ENCODE results near the gene ZNF385B.

DNA sequence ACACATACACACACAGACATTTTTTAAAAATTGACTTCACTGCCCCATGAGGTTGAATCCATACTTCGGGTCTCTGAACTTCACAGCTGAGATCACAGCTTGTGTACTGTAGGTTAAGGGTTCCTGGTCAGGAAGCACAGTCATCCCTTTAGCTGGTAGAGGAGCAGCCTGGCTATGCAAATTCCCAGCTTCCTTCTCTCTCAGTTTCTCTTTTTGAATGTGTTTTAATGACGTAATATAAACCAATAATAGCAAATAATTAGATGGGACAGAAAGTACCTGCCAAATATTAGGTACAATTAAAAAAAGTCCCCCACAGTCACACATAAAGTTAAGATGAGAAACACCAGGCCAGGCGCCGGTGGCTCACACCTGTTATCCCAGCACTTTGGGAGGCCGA, 178.7 kb downstream of the ZNF385B start:
- TF ChIP-seq CTCF (IDR thresholded peaks at IDR 0.05; ENCODE audit: low read depth, low read length, missing input control) (no peak), RAD21 (IDR thresholded peaks at IDR 0.05) (no peak), SP1 (IDR thresholded peaks at IDR 0.05) (no peak), REST (IDR thresholded peaks at IDR 0.05) (no peak), ZBTB33 (IDR thresholded peaks at IDR 0.05) (no peak), YY1 (IDR thresholded peaks at IDR 0.05) (no peak), FOXA1 (IDR thresholded peaks at IDR 0.05) (no peak)
- TF ChIP-seq, protein P1, sequence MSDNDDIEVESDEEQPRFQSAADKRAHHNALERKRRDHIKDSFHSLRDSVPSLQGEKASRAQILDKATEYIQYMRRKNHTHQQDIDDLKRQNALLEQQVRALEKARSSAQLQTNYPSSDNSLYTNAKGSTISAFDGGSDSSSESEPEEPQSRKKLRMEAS (IDR thresholded peaks at IDR 0.05), result no peak
